GM18907 (cell line): Measurements from ENCODE around the gene SUFU.

Source experiments
- ATAC-seq: cut with Tn5 transposase; IDR thresholded peaks from one replicate; pipeline ENCODE4 v1.9.1; 2021; ENCODE audit warnings: mild to moderate bottlenecking, moderate library complexity; ENCODE audit not compliant: unreplicated experiment

SUFU gene

GRCh38 chr10:102615361-102615760 is 111.6 kb downstream of the SUFU start:
- ATAC-seq: no peak

GRCh38 chr10:102616066-102616770 is 112.4 kb downstream of the SUFU start:
- ATAC-seq: no peak

DNA sequence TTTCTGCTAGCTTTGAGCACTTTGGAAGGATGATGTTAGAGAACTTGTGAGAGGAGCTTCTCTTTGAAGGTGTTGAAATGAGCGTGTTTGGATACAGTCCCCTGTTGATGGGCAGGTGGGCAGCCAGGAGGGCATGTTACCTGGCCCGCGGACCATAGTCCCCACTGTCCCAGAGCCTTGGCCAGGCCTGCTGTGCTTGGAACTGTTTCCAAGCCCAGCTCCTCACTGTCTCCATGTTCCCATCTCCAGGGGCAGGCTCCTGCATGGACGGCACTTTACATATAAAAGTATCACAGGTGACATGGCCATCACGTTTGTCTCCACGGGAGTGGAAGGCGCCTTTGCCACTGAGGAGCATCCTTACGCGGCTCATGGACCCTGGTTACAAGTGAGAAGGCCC is 113.3 kb downstream of the SUFU start:
- no peak for ATAC-seq

DNA sequence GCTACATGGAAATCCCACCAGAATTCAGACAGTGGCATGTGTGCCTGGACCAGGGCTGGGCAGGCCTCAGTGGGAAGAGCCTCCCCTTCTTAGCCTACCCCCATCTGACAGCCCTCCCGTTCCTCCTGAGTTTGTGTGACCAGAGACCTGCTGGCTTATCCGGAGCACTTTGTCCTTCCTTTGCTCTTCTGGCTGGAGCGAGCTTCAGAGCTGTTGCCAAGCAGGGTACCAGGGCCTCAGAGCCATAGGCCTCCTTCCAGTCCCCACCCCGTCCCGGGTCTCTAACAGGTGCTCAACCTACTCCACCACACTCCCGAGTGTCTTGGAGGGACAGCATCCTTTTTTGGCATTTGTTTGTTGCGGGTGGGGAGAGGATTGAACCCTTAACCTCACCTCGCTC is 114.0 kb downstream of the SUFU start:
- ATAC-seq: no peak

- ATAC-seq: no peak
These were observed 115.7 kb downstream of the SUFU start for GRCh38 chr10:102619281-102619981.

- ATAC-seq: no peak
These were observed 116.4 kb downstream of the SUFU start for GRCh38 chr10:102620138-102620590.

- no peak for ATAC-seq
These were observed 117.0 kb downstream of the SUFU start for GRCh38 chr10:102620591-102621442.

DNA sequence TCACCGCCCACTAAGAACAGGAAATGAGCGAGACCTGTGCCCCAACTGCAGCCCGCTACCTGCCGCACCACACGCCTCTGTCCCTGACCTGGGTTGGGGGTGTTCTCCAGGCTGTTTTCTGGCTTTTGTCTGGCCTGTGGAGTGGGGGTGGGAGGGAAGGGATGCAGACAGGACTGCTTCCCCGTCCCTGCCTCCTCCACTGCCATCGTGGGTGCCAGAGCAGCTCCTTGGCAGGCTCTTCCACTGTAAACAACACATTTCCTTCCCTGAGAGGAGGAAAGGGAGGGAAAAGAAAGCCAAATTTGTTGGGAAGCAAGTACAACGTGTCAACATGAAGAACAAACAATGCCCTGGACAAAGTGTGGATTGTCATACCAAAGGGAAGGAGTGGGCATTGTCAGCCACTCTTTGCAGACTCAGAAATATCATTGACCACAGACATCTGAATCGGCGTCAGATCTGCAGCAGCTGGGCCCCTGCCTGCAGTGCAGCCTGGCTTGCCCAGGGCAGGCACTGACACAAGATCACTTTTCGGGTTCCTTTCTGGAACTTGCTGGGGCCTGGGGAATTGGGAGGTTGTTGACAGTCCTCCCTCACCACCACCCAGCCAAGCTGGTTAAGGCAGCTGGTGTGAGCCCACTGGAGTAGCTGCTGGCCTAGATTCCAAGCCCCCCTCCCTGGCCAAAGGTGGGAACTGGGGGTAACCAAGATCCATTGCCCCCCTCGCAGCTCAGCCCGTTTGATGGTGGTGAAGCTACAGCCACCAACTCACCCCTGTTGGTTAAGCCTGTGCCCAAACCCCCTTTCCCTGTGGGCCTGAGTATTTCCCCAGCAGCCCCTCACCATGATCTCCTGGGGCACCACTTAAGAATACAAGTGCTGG is 117.9 kb downstream of the SUFU start:
- ATAC-seq: no peak

DNA sequence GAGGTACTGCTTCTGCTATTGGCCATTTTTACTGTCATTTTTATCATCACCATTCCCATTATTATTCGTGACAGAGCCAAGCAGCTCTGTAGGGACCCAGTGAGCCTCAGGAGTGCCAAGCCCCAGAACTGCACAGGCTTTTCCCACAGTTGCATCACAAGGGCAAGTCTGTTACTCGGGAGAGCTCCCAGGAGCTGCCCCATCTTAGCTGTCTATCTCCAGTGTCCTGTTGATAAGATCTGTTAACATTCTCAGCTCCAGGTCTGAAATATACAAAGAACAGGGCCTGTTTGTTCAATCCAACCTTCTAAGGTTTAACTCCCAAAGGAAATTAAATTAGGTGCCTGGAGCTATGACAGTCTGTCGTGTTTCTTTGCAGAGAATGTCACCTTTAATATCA is 120.3 kb downstream of the SUFU start:
- no peak for ATAC-seq

DNA sequence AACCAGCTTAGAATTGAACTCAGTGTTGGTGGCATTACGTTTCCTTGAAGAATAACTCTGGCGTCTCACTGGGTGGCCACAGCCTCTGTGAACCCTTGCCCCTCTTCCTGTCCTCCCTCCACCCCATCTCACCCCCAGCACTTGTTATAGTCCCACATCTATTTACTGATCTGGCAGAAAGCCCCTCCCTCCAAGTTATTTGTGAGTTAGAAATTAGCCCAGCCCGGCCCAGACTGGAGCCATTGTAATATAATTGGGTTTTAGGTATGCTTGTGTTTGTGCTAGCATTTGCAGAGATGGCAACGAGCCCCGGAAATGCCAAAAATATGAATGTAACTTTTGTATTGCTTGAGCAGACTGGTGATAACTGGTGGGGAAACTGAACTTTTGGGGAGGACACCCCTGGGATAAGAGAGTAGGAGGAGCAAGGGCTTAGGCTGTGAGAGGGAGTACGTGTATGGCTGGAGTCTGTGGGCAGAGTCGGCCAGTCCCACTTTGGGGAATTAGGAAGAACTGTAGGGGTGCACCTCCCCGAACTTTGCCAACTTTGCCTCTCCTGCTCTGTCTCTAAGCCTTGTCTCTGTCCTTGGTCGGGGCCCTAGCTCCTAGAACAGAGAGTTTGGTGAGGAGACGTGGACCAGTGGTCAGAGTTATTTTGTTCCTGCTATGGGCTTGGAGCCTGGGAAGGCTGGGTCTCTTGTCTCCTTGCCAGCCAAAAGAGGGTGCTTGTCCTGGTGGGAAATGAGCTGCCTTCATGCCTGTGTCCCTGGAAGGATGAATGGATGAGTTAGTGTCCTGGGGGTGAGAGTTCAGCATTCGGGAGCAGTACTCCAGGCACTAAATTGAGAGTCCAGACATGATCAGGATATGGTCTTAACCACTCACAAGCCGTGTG is 121.2 kb downstream of the SUFU start:
- ATAC-seq: no peak

DNA sequence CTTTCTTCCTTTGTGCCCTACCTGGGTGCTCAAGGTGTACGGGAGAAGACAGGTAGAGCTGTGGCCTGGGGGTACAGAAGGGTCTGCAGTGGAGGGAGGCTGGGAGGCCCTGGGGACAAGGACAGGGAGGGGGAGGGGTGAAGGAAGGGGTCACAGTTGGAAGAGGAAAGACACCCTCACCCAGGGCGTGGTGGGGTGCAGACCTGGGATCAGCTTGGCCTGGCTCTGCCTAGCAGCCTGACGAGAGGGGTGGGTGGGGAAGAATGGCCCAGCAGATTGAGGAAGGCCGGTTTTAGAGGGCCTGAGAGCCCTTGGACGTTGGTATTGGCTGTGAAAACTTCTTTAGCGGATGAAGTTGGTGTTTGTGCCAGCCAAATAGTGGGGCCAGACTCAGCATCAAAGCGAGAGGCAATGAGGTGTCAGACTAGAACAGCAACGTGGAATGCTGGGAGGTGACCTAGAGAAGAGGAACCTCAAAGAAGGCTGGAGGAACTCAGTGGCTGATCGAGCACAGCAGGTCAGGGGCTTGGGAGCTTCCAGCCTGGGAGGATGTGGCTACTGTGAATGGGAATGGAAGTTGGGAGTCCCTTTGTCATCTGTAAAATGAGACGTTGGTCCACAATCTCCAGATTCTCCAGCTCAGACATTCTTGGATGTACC is 122.4 kb downstream of the SUFU start:
- ATAC-seq: no peak

DNA sequence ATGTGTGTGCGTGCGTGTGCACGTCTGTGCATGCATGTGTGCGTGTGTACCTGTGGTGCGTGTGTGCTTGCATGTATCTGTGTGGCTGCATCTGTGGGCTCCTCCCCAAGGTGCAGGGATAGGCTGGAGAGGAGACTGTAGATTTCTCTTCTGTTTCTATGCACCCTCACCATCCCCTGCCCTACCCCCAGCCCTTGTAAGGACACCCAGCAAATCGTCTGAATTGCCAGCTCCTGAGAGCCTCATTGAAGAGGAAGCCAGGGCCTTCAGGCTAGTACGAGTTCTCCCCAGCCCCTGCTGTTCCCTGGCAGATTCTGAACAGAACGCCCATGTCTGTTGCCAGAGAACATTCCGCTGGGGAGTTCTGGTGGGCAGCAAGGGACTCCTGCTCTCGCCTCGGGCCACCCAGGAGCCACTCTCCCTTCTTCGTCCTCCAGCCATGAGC is 123.5 kb downstream of the SUFU start:
- ATAC-seq: no peak

DNA sequence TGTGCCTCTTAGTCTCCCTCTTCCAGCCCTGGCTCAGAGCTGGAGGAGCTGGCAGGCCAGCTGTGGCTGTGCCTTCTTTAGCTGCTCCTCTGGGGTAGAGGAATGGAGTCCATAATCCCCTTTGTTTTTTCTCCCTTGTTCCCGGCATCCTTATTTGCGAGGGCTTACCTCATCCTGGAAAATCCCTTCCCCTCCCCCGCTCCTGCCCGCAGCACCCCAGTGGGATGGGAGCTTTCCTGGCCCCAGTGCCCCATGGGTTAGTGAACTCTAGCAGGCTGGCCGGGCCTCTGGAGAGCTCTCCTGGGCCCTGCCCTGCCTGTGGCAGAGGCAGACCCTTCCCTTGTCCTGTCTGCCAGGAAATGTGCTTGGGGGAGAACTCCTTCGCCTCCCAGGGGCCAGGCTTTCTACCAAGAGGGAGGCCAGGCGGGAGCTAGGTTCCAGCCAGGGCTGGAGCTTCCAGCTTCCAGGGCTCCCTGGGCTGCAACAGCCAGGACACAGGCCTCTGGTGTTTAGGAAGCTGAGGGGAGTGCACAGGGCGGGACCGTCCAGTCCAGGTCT is 124.0 kb downstream of the SUFU start:
- no peak for ATAC-seq

DNA sequence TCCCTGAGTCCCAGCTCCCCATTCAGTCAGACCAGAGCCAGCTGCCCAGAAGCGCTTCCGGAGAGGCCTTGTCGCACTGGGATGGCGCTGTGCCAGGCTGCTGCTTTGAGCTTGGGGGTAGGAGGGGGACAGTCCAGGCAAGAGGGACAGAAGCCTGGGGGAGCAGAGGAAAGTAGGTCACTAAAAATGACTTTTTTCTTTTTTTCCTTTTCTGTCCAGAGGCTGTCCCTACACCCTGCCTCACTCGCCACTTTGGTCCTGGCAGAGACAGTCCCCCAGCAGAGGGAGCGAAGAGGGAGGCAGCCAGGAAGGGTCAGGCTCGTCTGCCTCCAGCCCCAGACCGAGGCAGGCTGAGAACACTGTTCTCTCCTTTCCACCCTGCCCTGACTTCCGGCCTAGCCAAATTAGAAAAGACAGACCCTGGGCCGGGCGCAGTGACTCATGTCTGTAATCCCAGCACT is 124.7 kb downstream of the SUFU start:
- ATAC-seq: no peak

DNA sequence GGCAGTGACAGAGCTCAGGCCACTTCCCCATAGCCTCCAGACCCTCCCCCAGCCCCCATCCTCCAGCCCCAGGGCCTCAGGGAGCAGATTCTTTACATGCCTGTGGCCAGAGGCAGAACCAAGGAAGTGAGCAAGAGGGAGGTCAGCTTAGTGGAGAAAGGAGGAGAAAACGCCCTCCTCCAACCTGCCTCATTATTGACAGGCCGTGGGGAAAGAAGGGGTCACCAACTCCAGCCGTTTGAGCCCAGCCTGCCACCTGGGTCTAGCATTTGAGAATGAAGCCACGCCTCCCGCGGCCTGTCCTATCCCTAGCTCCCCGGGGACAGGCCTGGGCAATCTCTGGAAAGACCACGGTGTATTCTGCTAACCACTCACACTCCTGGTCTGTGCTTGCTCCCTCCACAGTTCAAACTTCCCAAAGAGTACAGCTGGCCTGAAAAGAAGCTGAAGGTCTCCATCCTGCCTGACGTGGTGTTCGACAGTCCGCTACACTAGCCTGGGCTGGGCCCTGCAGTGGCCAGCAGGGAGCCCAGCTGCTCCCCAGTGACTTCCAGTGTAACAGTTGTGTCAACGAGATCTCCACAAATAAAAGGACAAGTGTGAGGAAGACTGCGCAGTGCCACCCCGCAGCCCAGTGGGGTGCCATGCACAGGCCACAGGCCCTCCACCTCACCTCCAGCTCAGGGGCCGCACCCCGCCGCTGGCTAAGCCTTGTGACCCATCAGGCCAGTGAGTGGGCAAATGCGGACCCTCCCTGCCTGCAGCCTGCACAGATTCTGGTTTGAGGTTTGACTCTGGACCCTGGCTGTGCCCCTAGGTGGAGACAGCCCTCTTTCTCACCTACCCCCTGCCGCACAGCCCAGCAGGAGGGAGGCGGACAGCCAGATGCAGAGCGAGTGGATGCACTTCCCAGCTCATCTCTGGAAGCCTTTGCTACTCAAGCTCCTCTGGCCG is 126.2 kb downstream of the SUFU start:
- ATAC-seq: no peak

- ATAC-seq: no peak
These were observed 126.9 kb downstream of the SUFU start for GRCh38 chr10:102630663-102631062.
